DOHH2 (cell line): Measurements from ENCODE around the gene PNMA1.

Source experiments
- CTCF ChIP-seq: fragments of 200-600 bp; sonication (generic); IDR thresholded peaks from one replicate; pipeline ENCODE4 v1.5.1; 2014; ENCODE audit warnings: antibody characterized with exemption, mild to moderate bottlenecking, low read depth, low read length; ENCODE audit not compliant: poor library complexity, severe bottlenecking
- EZH2phosphoT487 ChIP-seq: fragments of 200-600 bp; sonication (generic); IDR thresholded peaks from 2 replicates; pipeline ENCODE4 v1.6.1; 2017; ENCODE audit warnings: borderline replicate concordance, mild to moderate bottlenecking, antibody characterized with exemption, low read length, moderate library complexity, mixed read lengths

- TF ChIP-seq EZH2phosphoT487 (no peak), CTCF (no peak)
These were observed 10.5 kb upstream of the PNMA1 start for GRCh38 chr14:73724696-73725095.
